Measurements from ENCODE around the gene ATP11A. TPM values are rescaled to one million over a fixed set of nuclear protein-coding genes. Genes with fewer than 3 reads are reported as not detected.

The ATP11A gene
- total RNA-seq, 2 donors from 2014 or later, result 89.0 to 91.2 TPM

DNA sequence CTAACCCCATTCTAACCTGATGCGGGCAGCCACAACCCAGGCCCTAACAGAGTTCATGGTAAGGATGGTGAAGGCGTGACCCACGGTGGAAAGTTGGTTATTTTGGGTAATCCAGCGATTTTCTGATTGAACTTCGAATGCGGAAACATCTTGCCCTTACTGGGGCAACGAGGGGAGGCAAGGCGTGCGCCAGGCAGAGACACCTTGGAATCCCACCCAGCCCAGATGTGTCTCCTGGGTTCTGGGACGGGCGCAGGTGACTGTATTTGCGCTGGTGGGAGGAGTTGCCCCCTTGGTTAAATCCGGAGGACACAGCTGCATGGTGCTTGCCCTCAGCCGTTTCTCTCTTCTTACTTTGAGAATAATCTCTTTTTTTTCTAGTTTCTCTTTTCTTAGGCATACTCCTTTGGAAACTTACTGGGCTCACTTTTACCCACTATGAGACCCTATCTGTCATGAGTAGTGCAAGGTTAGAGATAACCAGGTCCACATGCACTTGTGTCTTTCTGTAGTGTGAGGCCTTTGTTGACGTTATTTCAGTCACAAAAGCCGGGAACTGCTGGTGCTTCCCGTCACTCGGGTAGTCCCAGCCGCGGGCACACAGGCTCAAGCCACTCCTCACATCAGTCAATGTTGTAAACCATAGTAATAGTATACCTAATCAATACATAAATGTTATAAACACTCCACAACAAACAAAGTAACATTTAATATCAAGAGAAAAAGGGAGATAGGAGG is 81.5 kb downstream of the ATP11A start:
- Mint-ChIP-seq H3K4me3 (no peak overlapping the region), H3K27me3 (peaks cover 0 to 5% of the 10 kb centered on the region in 2 donors), H3K4me1 (ENCODE audit: low read depth in 2 of 2) (peaks cover 24 to 43% of the 10 kb centered on the region in 2 donors), H3K36me3 (no peaks in the 10 kb centered on the region), H3K9me3 (no peaks in the 10 kb centered on the region), H3K27ac (no peak overlapping the region)
- DNase-seq (ENCODE audit: low spot score) (no peak), ATAC-seq (no peak)

DNA sequence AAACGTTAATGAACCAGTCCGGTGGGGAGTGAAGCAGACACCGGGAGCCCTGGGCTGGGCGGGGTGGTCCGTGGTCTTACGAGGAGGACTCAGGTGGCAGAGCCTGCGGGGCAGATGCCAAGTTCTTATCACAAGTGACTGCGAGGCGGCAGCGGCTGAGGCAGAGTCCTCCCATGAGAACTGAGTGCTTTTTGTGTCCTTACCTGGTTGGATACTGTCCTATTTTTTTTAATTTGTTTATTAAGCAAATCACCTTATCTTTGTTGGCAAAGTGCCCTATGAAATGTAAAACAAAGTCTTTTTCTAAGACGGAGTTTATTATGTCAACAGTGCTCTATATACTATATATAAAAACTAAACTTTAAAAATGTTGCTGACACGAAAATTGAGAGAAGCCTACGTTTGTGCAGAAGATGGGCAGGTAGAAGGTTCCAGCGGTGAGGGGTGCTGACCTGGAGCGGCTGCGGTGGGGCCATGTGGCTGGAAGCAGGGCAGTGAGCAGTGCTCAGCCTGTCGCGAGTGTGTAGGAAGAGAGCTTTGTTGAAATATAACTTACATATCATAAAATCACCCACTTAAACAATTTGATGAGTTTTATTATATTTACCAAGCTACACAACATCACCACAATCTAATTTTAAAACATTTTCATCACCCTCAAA is 82.2 kb downstream of the ATP11A start:
- H3K4me1 Mint-ChIP-seq (ENCODE audit: low read depth in 2 of 2), result peaks cover 24 to 41% of the 10 kb centered on the region in 2 donors
- ATAC-seq, result no peak
- no peak overlapping the region for H3K4me3 Mint-ChIP-seq
- peaks cover 0 to 5% of the 10 kb centered on the region in 2 donors for H3K27me3 Mint-ChIP-seq
- H3K27ac Mint-ChIP-seq, result no peak overlapping the region
- H3K36me3 Mint-ChIP-seq, result no peaks in the 10 kb centered on the region
- no peaks in the 10 kb centered on the region for H3K9me3 Mint-ChIP-seq
- DNase-seq (ENCODE audit: low spot score), result no peak

DNA sequence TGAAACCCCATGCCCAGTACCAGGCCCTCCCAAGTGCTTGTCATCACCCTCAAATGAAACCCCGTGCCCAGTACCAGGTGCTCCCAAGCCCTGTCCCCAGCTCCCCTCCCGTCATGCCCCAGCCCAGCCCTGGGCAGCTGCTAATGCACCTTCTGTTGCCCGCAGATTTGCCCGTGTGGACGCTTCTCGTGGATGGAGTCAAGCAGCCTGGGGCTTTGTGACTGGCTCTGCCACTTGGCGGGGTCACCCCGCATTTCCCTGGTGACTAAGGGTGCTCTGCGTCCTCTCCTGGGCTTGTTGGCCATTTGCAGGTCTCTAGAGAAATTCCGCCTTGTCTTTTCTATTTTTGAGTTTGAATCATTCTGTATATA is 82.7 kb downstream of the ATP11A start:
- H3K4me3 Mint-ChIP-seq, result no peak overlapping the region
- H3K27ac Mint-ChIP-seq, result no peak overlapping the region
- no peak for ATAC-seq
- DNase-seq (ENCODE audit: low spot score), result no peak
- H3K36me3 Mint-ChIP-seq, result no peaks in the 10 kb centered on the region
- no peaks in the 10 kb centered on the region for H3K9me3 Mint-ChIP-seq
- peaks cover 24 to 40% of the 10 kb centered on the region in 2 donors for H3K4me1 Mint-ChIP-seq (ENCODE audit: low read depth in 2 of 2)
- H3K27me3 Mint-ChIP-seq, result peaks cover 0 to 5% of the 10 kb centered on the region in 2 donors

DNA sequence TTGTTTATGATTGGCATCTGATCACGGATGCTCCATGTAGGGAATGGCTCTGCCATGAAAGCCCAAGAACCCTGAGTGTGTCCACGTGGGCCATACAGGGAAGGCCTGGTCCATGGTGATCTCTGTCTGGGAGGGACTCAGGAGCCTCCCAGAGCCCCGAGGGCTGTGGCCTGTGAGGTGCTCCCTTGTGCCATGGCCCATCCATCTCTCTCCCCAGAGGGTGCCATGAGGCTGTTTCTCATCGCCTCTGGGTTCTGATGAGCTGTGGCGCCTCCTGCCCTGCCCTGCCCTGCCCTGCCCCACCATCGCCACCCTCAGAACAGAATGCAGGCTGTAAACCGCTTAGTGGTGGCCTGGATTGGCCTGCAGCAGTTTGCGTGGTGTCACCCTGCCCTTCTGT is 83.1 kb downstream of the ATP11A start:
- H3K36me3 Mint-ChIP-seq, result no peaks in the 10 kb centered on the region
- H3K27ac Mint-ChIP-seq, result no peak overlapping the region
- no peak for DNase-seq (ENCODE audit: low spot score)
- H3K4me3 Mint-ChIP-seq, result no peak overlapping the region
- H3K9me3 Mint-ChIP-seq, result no peaks in the 10 kb centered on the region
- ATAC-seq, result no peak
- H3K4me1 Mint-ChIP-seq (ENCODE audit: low read depth in 2 of 2), result peaks cover 22 to 39% of the 10 kb centered on the region in 2 donors
- H3K27me3 Mint-ChIP-seq, result peaks cover 0 to 5% of the 10 kb centered on the region in 2 donors

DNA sequence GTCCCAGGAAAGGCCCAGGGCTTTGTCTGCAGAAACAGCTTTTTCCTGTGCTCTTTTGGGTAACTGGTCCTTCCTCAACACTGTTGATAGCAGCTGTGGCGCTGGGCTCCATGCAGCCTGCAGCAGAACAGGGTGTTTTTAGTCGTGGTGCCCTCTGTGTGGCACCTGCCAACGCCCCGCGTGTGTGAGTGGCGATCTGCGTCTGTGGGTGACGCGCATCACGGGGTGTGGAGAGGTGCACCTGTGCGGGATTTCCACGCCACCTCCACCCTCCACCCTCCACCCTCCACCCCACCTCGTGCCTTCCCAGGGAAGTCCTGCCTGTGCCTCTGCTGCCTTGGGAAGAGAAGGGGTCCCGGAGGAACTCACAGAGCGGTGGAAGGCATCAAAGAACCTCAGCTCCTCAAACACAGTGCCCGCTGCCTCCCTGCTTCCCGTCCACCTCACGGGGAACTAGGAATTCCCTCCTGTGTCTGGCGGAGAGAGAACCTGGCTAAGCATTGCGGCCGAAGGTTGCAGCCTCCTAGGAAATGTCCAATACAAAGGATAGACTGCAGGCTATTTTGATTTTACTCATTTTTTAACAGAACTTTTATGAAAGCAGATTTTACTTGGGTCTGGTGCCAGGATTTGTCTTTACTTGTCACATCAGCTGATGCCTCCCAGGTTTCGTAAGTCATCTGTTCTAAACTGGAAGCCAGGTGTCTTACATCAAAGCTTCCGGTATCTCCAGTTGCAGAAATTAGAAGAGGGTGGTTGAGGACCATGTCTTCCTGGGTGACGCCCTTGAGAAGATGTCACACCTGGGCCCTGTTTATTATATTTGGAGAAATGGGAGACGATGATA is 84.0 kb downstream of the ATP11A start:
- Mint-ChIP-seq H3K36me3 (no peaks in the 10 kb centered on the region), H3K4me1 (ENCODE audit: low read depth in 2 of 2) (peaks cover 13 to 32% of the 10 kb centered on the region in 2 donors), H3K27me3 (peaks cover 0 to 1% of the 10 kb centered on the region in 2 donors), H3K9me3 (no peaks in the 10 kb centered on the region), H3K27ac (no peak overlapping the region), H3K4me3 (no peak overlapping the region)
- no peak for DNase-seq (ENCODE audit: low spot score)
- ATAC-seq, result no peak

DNA sequence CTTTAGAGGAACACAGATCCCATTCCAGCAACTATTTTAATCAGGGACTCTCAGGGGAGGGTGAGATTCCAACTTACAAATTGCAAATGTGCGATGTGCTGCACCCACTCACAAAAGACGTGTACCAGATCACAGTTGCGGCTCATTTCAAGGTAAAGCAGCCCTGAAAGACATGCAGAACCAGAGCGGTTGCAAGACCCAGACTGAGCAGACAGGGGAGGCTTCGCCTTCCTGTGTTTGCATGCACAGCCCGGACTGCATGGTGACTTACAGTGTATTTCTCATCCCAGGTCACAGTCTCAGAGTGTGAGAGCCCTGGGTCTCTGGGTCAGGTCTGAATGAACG is 84.6 kb downstream of the ATP11A start:
- H3K27me3 Mint-ChIP-seq, result no peaks in the 10 kb centered on the region
- DNase-seq (ENCODE audit: low spot score) (no peak), ATAC-seq (no peak)
- no peak overlapping the region for H3K4me3 Mint-ChIP-seq
- H3K4me1 Mint-ChIP-seq (ENCODE audit: low read depth in 2 of 2), result peaks cover 7 to 26% of the 10 kb centered on the region in 2 donors
- no peaks in the 10 kb centered on the region for H3K36me3 Mint-ChIP-seq
- H3K9me3 Mint-ChIP-seq, result no peaks in the 10 kb centered on the region
- H3K27ac Mint-ChIP-seq, result no peak overlapping the region

DNA sequence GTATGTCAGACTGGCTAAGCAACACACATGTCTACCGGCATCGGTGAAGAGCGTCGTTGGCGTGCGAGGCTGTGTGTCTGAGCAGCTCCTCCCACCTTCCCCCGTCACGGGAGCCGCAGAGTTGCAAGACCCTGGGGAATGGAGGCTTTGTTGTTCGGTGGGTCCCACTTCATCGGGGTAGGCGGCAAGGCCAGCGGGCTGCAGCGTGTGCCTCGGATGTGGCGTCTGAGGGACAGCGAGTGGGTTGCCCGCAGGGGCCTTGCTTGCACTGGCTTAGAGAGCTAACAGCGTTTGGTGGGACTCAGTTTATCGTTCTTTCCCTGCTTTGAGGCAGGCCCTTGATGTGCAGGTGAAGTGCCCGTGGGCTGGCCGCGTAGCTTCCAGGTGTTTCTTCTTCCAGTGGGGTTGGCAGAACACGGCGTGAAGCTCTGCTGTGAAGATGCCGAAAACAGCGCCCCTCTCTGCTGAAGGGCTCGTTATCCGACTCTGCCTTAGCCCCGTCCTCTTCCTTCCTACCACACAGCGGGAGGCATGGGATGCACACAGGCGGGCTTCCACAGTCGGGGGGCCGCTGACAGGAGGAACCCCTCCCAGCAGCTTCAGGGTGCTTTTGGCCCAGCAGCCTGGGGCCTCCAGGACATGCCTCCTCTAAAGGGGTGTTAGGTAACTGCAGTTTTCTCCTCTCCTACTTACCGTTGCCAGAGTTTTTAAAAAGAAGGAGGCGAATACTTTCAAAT is 85.2 kb downstream of the ATP11A start:
- H3K4me3 Mint-ChIP-seq, result no peak overlapping the region
- ATAC-seq, result no peak
- H3K27ac Mint-ChIP-seq, result no peak overlapping the region
- H3K27me3 Mint-ChIP-seq, result no peaks in the 10 kb centered on the region
- DNase-seq (ENCODE audit: low spot score), result no peak
- no peaks in the 10 kb centered on the region for H3K36me3 Mint-ChIP-seq
- no peaks in the 10 kb centered on the region for H3K9me3 Mint-ChIP-seq
- H3K4me1 Mint-ChIP-seq (ENCODE audit: low read depth in 2 of 2), result peaks cover 5 to 25% of the 10 kb centered on the region in 2 donors

DNA sequence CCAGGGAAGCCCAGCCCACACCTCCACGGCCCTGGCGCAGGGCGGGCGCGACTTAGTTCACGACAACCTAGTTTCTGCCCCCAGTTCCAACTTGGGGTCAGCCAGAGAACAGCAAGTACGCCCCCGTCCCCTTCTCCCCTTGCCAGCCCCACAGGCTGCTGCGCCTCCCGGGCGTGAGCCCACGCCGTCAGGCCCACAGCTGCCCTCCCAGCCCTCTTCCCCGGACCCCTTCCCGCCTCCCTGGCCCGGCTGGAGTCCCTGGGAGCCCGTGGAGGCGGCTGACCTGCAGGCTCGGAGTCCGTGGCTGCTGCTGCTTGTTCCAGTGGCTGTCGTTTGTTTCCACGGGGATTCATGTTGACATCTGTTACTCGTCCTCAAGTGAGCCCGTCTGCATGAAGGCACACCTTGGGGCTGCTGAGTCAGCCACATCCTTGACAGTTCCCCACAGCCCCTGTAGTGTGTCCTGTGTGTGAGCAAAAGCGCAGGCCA is 86.0 kb downstream of the ATP11A start:
- peaks cover 11 to 28% of the 10 kb centered on the region in 2 donors for H3K4me1 Mint-ChIP-seq (ENCODE audit: low read depth in 2 of 2)
- no peaks in the 10 kb centered on the region for H3K27me3 Mint-ChIP-seq
- no peak for DNase-seq (ENCODE audit: low spot score)
- H3K36me3 Mint-ChIP-seq, result no peaks in the 10 kb centered on the region
- no peak for ATAC-seq
- H3K27ac Mint-ChIP-seq, result no peak overlapping the region
- H3K4me3 Mint-ChIP-seq, result no peak overlapping the region
- no peaks in the 10 kb centered on the region for H3K9me3 Mint-ChIP-seq

DNA sequence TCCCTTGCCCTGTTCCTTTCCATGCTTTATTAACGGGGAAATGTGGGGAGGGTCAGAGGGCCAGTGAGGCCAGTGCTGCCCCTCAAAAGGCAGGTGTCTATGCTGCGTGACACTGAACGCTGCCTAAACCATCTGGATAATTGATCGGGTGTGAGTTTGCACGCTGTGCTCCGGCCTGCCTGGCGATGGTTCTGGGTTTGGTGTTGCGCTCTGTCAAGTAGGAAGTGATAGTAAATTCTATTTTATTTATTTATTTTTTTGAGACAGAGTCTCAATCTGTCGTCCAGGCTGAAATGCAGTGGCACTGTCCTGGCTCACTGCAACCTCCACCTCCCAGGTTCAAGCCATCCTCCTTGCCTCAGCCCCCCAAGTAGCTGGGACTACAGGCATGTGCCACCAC is 86.5 kb downstream of the ATP11A start:
- no peak overlapping the region for H3K4me3 Mint-ChIP-seq
- H3K27me3 Mint-ChIP-seq, result no peaks in the 10 kb centered on the region
- ATAC-seq, result no peak
- no peaks in the 10 kb centered on the region for H3K9me3 Mint-ChIP-seq
- no peak overlapping the region for H3K27ac Mint-ChIP-seq
- H3K4me1 Mint-ChIP-seq (ENCODE audit: low read depth in 2 of 2), result peaks cover 11 to 27% of the 10 kb centered on the region in 2 donors
- no peaks in the 10 kb centered on the region for H3K36me3 Mint-ChIP-seq
- DNase-seq (ENCODE audit: low spot score), result no peak

DNA sequence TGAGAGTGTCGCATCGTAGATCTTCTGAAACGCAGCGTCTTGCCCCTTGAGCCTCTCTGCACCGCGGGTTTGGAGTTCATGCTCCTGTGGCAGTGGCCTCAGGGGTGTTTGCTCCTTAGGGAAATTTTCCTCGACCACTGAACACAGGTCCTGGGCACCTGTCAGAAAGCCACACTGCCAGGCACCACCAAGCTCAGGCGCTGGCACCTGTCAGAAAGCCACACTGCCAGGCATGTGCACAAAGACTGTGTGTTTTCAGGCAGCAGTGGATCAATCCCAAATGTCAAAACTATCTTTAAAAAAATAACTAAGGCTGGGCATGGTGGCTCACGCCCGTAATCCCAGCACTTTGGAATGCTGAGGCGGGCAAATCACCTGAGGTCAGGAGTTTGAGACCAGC is 87.1 kb downstream of the ATP11A start:
- Mint-ChIP-seq H3K36me3 (no peaks in the 10 kb centered on the region), H3K27me3 (no peaks in the 10 kb centered on the region), H3K4me3 (no peak overlapping the region), H3K4me1 (ENCODE audit: low read depth in 2 of 2) (peaks cover 11 to 28% of the 10 kb centered on the region in 2 donors), H3K27ac (no peak overlapping the region), H3K9me3 (no peaks in the 10 kb centered on the region)
- DNase-seq (ENCODE audit: low spot score) (no peak), ATAC-seq (no peak)

DNA sequence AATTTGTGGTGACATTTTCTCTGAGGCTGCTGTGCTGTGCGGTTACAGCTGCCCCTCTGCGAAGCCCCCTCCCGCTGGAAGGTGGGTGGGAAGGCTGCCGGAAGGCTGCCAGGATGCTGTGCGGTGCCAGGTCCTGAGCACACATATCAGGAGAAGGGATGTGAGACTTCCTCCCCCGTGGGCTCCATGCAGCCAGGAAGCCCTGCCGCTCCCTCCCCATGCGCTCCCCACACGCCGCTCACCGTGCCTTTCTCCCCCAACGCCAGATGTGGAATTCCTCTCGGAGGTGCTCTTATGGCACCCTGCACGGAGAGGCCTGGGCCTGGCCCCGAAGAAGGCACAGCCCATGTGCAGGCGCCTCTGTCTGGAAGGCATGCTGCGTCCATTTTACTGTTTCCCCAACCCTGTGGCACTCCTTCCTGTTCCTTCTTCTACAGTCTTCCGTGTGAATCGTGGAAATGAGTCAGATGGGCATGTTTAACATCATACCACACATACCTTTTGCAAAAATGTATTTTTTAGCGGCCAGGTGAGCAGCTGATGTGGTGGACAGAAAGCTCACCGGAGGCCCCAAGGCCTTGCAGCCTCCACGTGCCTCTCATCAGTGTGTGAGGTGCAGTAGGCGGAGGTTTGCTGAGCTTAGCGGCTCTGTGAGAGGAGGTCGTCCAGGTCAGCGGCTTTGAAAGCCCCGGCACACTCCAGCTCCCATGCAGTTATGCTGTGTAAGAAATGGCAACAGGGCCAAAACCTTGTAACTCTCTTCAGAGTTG is 88.0 kb downstream of the ATP11A start:
- Mint-ChIP-seq H3K27ac (no peak overlapping the region), H3K36me3 (no peaks in the 10 kb centered on the region), H3K4me3 (no peak overlapping the region), H3K27me3 (no peaks in the 10 kb centered on the region), H3K9me3 (no peaks in the 10 kb centered on the region), H3K4me1 (ENCODE audit: low read depth in 2 of 2) (peaks cover 7 to 21% of the 10 kb centered on the region in 2 donors)
- DNase-seq (ENCODE audit: low spot score) (no peak), ATAC-seq (no peak)

DNA sequence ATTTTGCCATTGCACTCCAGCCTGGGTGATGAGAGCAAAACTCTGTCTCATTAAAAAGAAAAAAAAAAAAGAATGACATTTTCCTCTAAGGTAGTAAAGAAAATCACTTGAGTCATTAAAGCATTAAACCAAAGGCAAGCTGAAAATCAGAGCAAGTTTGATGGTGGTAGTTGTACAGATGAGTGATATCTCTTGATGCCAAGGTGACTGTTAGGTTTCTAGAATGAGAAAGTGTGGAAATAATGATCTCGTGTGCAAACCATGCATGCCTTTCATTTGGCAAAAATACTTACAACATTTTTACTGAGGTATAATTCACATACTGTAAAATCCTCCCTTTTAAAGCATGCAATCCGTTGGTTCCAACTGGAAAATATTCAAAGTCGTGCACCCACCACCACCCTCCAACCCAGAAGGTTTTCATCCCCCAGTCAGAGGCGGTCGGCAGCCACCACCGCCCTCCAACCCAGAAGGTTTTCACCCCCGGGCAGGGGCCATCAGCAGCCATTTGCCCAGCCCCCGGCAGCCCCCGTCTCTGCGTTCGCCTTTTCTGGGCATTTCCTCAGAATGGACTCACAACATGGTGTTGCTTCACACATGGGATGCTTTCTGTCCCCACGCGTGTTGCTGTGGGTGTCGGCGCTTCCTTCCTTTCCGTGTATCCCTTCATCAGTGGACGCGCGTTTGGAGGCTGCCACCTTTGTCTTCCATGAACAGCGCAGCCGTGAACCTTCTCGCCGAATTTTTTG is 90.2 kb downstream of the ATP11A start:
- no peak overlapping the region for H3K4me3 Mint-ChIP-seq
- H3K36me3 Mint-ChIP-seq, result no peaks in the 10 kb centered on the region
- H3K9me3 Mint-ChIP-seq, result no peaks in the 10 kb centered on the region
- ATAC-seq (no peak), DNase-seq (ENCODE audit: low spot score) (no peak)
- H3K27ac Mint-ChIP-seq, result no peak overlapping the region
- peaks cover 6 to 25% of the 10 kb centered on the region in 2 donors for H3K4me1 Mint-ChIP-seq (ENCODE audit: low read depth in 2 of 2)
- no peaks in the 10 kb centered on the region for H3K27me3 Mint-ChIP-seq

Data from natural killer cell treated with Interleukin-12 subunit alpha and Interleukin-12 subunit beta and Interleukin-15 and Interleukin-18, amount 100 ng/mL, for 72 hours (primary cell).